Endodermal cell (in vitro differentiated cells): ENCODE results near the gene NFIA. TPM values are rescaled to one million over a fixed set of nuclear protein-coding genes. Genes with fewer than 3 reads are reported as not detected.
A peak's percentile ranks its signal among the peaks of the same experiment; 100 is the strongest.

ENCODE experiments used
- DNase-seq: peaks from one replicate; pipeline ENCODE4 v3.0.0-alpha.2; 2017
- H3K27ac ChIP-seq: 2 replicates; pipeline ENCODE4 v1.5.1; 2013; ENCODE audit warnings: mild to moderate bottlenecking, low read depth, low read length, moderate library complexity
- H3K27me3 ChIP-seq: 2 replicates; pipeline ENCODE4 v1.6.1; 2013; ENCODE audit warnings: mild to moderate bottlenecking, low read length, moderate library complexity; ENCODE audit not compliant: insufficient read depth, control insufficient read depth, poor library complexity, severe bottlenecking
- H3K36me3 ChIP-seq: 2 replicates; pipeline ENCODE4 v1.7.0; 2013; ENCODE audit warnings: mild to moderate bottlenecking, low read length, moderate library complexity; ENCODE audit not compliant: control insufficient read depth, insufficient read depth
- H3K4me1 ChIP-seq: one replicate; pipeline ENCODE4 v1.7.0; 2013; ENCODE audit warnings: low read length; ENCODE audit not compliant: control insufficient read depth, insufficient read depth
- H3K4me3 ChIP-seq: 2 replicates; pipeline ENCODE4 v1.5.1; 2013; ENCODE audit warnings: mild to moderate bottlenecking, low read length, moderate library complexity
- H3K9ac ChIP-seq: 2 replicates; pipeline ENCODE4 v1.6.1; 2013; ENCODE audit warnings: mild to moderate bottlenecking, low read length, moderate library complexity; ENCODE audit not compliant: poor library complexity, severe bottlenecking; ENCODE audit errors: extremely low read depth
- H3K9me3 ChIP-seq: 2 replicates; pipeline ENCODE4 v1.6.1; 2013; ENCODE audit warnings: mild to moderate bottlenecking, low read length, moderate library complexity; ENCODE audit not compliant: control insufficient read depth
- H3K27ac Mint-ChIP-seq: 2 replicates; pipeline ENCODE4 v1.8.0; 2020; ENCODE audit warnings: mixed read lengths
- H3K27me3 Mint-ChIP-seq: 2 replicates; pipeline ENCODE4 v1.8.0; 2021; ENCODE audit warnings: mild to moderate bottlenecking, mixed read lengths; ENCODE audit not compliant: insufficient read depth
- H3K36me3 Mint-ChIP-seq: 2 replicates; pipeline ENCODE4 v1.8.0; 2020; ENCODE audit warnings: low read depth, mixed read lengths
- H3K4me1 Mint-ChIP-seq: 2 replicates; pipeline ENCODE4 v1.8.0; 2020; ENCODE audit warnings: mixed read lengths
- H3K4me3 Mint-ChIP-seq: 2 replicates; pipeline ENCODE4 v1.8.0; 2020; ENCODE audit warnings: mild to moderate bottlenecking, moderate library complexity, mixed read lengths
- H3K9me3 Mint-ChIP-seq: 2 replicates; pipeline ENCODE4 v1.8.0; 2020; ENCODE audit warnings: mild to moderate bottlenecking, mixed read lengths
- whole genome bisulfite sequencing, 2 experiments: methylation state at CpG; one replicate each; pipeline versions ENCODE4 v1.1.5 to v1.1.7; 2013; ENCODE audit warnings: missing lambda C conversion rate in 2 of 2, mixed read lengths in 1 of 2; ENCODE audit not compliant: insufficient coverage in 1 of 2, insufficient read length in 1 of 2; 5-methylcytosine and 5-hydroxymethylcytosine counted together
- total RNA-seq, 2 donors: library from RNA; stranded (reverse); fragmentation: NEBNext Ultra II Directional in 1 of 2; extraction: Animal tissue kit (Norgen Biotek cat#: 25700) in 1 of 2; gene quantifications; 2 replicates in 1 of 2; 3 replicates in 1 of 2; pipeline ENCODE4 v1.2.1, GENCODE V29; 2021
- TF ChIP-seq, protein P1 (sequence below): fragments of 200-600 bp; sonication (generic); conservative IDR thresholded peaks from 2 replicates; pipeline ENCODE4 v1.5.0; 2021; ENCODE audit warnings: antibody characterized with exemption, mild to moderate bottlenecking

Gene NFIA
- total RNA-seq, 2 donors from 2014 or later, result 2.3 to 3.8 TPM

DNA sequence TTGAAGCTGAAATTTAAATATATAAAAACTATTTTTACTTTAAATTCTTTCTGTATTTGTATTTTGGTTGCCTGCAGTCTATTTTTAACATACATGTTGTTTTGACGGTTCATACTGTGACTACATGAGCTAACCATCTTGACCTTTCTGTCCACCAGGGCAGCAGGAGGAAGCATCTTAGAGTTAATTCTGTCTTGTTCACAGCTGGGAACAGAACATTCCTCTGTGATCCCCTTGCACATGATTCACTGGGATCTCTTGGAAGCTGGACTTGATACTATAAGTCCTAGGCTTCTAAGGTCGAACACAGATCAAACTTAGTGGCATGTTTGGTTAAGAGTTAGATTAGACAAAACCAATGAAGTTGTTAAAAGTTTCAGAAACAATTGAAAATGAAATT is 99.7 kb downstream of the NFIA start:
- Mint-ChIP-seq H3K27ac (no peak overlapping the region), H3K27me3 (no peaks in the 10 kb centered on the region), H3K4me1 (peaks cover 13% of the 10 kb centered on the region), H3K9me3 (no peaks in the 10 kb centered on the region), H3K4me3 (no peak overlapping the region), H3K36me3 (no peaks in the 10 kb centered on the region)
- Histone ChIP-seq H3K27ac (no peak overlapping the region), H3K4me1 (no peaks in the 10 kb centered on the region), H3K4me3 (no peak overlapping the region), H3K36me3 (no peaks in the 10 kb centered on the region), H3K9me3 (no peaks in the 10 kb centered on the region), H3K9ac (no peak overlapping the region), H3K27me3 (no peaks in the 10 kb centered on the region)
- WGBS, 2 experiments, result 88 to 92% methylated on average over 1 to 2 of the region's 2 CpGs
- TF ChIP-seq, protein P1, sequence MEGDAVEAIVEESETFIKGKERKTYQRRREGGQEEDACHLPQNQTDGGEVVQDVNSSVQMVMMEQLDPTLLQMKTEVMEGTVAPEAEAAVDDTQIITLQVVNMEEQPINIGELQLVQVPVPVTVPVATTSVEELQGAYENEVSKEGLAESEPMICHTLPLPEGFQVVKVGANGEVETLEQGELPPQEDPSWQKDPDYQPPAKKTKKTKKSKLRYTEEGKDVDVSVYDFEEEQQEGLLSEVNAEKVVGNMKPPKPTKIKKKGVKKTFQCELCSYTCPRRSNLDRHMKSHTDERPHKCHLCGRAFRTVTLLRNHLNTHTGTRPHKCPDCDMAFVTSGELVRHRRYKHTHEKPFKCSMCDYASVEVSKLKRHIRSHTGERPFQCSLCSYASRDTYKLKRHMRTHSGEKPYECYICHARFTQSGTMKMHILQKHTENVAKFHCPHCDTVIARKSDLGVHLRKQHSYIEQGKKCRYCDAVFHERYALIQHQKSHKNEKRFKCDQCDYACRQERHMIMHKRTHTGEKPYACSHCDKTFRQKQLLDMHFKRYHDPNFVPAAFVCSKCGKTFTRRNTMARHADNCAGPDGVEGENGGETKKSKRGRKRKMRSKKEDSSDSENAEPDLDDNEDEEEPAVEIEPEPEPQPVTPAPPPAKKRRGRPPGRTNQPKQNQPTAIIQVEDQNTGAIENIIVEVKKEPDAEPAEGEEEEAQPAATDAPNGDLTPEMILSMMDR, result peak; percentile 32
- DNase-seq, result no peak

DNA sequence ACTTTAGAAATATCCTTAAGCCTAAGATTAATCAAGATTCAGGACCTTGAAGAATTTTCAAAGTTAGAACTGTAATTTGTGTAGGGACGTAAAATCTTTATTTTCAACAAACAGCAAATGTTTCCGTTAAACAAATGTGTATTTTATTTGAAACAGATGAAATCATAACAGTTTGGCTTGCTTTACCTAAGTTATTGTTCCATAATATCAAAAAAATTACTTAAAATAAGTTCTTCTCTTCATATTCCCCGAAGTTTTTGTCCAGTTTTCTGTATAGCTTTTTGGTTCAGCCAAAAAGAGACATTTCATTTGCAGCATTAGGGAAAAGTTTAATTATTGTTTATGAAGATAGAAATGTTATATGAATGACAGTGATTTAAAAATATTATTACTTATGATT is 100.1 kb downstream of the NFIA start:
- Histone ChIP-seq H3K4me3 (no peak overlapping the region), H3K4me1 (no peaks in the 10 kb centered on the region), H3K27me3 (no peaks in the 10 kb centered on the region), H3K9ac (no peak overlapping the region), H3K36me3 (no peaks in the 10 kb centered on the region), H3K27ac (no peak overlapping the region), H3K9me3 (no peaks in the 10 kb centered on the region)
- WGBS, 2 experiments, result 94% methylated on average over 3 of the region's 3 CpGs; no CpG with 5 or more reads in 1 of the 2 experiments
- TF ChIP-seq, protein P1, result no peak
- no peak for DNase-seq
- peaks cover 13% of the 10 kb centered on the region for H3K4me1 Mint-ChIP-seq
- no peak overlapping the region for H3K27ac Mint-ChIP-seq
- no peak overlapping the region for H3K4me3 Mint-ChIP-seq
- no peaks in the 10 kb centered on the region for H3K9me3 Mint-ChIP-seq
- no peaks in the 10 kb centered on the region for H3K27me3 Mint-ChIP-seq
- no peaks in the 10 kb centered on the region for H3K36me3 Mint-ChIP-seq

DNA sequence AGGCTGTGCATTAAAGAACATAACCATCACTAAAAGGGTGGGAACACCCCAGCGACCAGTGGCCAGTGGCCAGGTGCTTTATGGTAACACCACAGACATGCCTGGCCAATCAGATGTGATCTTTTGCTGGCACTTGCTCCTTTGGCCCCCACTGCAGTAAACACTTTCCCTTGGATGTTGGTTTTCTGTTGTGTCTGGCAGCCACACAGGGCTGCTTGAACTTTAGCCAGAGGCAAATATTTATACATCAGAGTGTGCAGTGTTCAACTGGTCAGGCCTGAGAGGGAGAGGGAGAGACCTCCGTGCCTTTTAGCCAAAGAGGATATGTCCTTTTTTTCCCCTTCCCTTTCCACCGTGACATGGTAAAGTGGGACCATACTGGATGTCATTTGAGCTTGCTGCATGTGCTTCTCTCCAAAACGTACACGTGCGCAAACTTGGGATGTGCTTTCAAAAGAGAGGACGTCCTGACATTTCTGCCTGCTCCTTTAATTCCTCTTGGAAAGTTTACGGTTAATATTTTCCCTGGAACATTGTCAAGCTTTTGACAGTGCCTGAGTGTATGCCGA is 101.2 kb downstream of the NFIA start:
- no peaks in the 10 kb centered on the region for H3K4me1 ChIP-seq
- H3K36me3 ChIP-seq, result no peaks in the 10 kb centered on the region
- no peaks in the 10 kb centered on the region for H3K9me3 Mint-ChIP-seq
- DNase-seq, result no peak
- H3K9ac ChIP-seq, result no peak overlapping the region
- 93 to 95% methylated on average over 8 to 9 of the region's 9 CpGs for WGBS, 2 experiments
- no peak overlapping the region for H3K4me3 ChIP-seq
- no peak overlapping the region for H3K27ac ChIP-seq
- H3K27me3 Mint-ChIP-seq, result no peaks in the 10 kb centered on the region
- H3K9me3 ChIP-seq, result no peaks in the 10 kb centered on the region
- H3K4me3 Mint-ChIP-seq, result no peak overlapping the region
- no peaks in the 10 kb centered on the region for H3K36me3 Mint-ChIP-seq
- H3K27ac Mint-ChIP-seq, result no peak overlapping the region
- peaks cover 13% of the 10 kb centered on the region for H3K4me1 Mint-ChIP-seq
- TF ChIP-seq, protein P1, result no peak
- no peaks in the 10 kb centered on the region for H3K27me3 ChIP-seq
